Keratinocyte (primary cell): Measurements from ENCODE around the gene C2orf92. TPM values are rescaled to one million over a fixed set of nuclear protein-coding genes. Genes with fewer than 3 reads are reported as not detected.
"Not testable (repeated sequence)": the region's sequence is repeated elsewhere in the genome, so short reads cannot be mapped to it uniquely, and the experiment has no call there.

Source experiments
- DNase-seq: peaks from one replicate; pipeline ENCODE4 v3.0.0-alpha.2; 2011; ENCODE audit warnings: low read depth, missing footprints, low spot score
- FAIRE-seq: peaks from 2 replicates; lab custom pipeline; 2011; peaks lifted over from hg19 to GRCh38; lab: Jason Lieb, UNC
- H2AFZ ChIP-seq: 2 replicates; pipeline ENCODE4 v1.6.0; 2012; ENCODE audit warnings: low read length, control low read depth, inconsistent platforms; ENCODE audit not compliant: control insufficient read depth
- H3K27ac ChIP-seq: 2 replicates; pipeline ENCODE4 v1.5.1; 2011; ENCODE audit warnings: low read length; ENCODE audit not compliant: control insufficient read depth, insufficient read depth
- H3K27me3 ChIP-seq: 3 replicates; pipeline ENCODE4 v1.6.0; 2011; ENCODE audit warnings: low read length; ENCODE audit not compliant: control insufficient read depth, insufficient read depth; ENCODE audit errors: extremely low read depth
- H3K36me3 ChIP-seq, 2 experiments: 2 replicates in 1 of 2; 3 replicates in 1 of 2; pipeline ENCODE4 v1.5.1; 2011; ENCODE audit warnings: low read length in 2 of 2, mild to moderate bottlenecking in 1 of 2; ENCODE audit not compliant: control insufficient read depth in 2 of 2, insufficient read depth in 2 of 2; ENCODE audit errors: extremely low read depth in 1 of 2
- H3K4me1 ChIP-seq: 3 replicates; pipeline ENCODE4 v1.5.1; 2011; ENCODE audit warnings: low read length; ENCODE audit not compliant: control insufficient read depth, insufficient read depth; ENCODE audit errors: extremely low read depth
- H3K4me2 ChIP-seq: 3 replicates; pipeline ENCODE4 v1.6.0; 2011; ENCODE audit warnings: low read depth, low read length; ENCODE audit not compliant: control insufficient read depth, insufficient read depth; ENCODE audit errors: extremely low read depth
- H3K4me3 ChIP-seq, 3 experiments: fragments of 200-600 bp in 1 of 3; sonication (generic) in 1 of 3; 2 replicates in 2 of 3; 3 replicates in 1 of 3; pipeline ENCODE4 v1.5.1; 2011 to 2016; ENCODE audit warnings: low read length in 3 of 3, mild to moderate bottlenecking in 3 of 3, control low read depth in 2 of 3, inconsistent platforms in 1 of 3, low read depth in 1 of 3, mixed read lengths in 1 of 3, mixed run types in 1 of 3, moderate library complexity in 1 of 3; ENCODE audit not compliant: control insufficient read depth in 2 of 3, insufficient read depth in 2 of 3; ENCODE audit errors: extremely low read depth in 1 of 3
- H3K79me2 ChIP-seq: 2 replicates; pipeline ENCODE4 v1.6.0; 2012; ENCODE audit warnings: low read length; ENCODE audit not compliant: control insufficient read depth, insufficient read depth
- H3K9ac ChIP-seq: 3 replicates; pipeline ENCODE4 v1.6.0; 2011; ENCODE audit warnings: low read length; ENCODE audit not compliant: control insufficient read depth, insufficient read depth; ENCODE audit errors: extremely low read depth
- H3K9me1 ChIP-seq: 3 replicates; pipeline ENCODE4 v1.6.0; 2011; ENCODE audit warnings: low read length; ENCODE audit not compliant: control insufficient read depth, insufficient read depth; ENCODE audit errors: extremely low read depth
- H3K9me3 ChIP-seq: 2 replicates; pipeline ENCODE4 v1.5.1; 2012; ENCODE audit warnings: low read depth, low read length; ENCODE audit not compliant: control insufficient read depth
- H4K20me1 ChIP-seq: 3 replicates; pipeline ENCODE4 v1.6.0; 2011; ENCODE audit warnings: low read length; ENCODE audit not compliant: control insufficient read depth, insufficient read depth; ENCODE audit errors: extremely low read depth
- CTCF ChIP-seq, 3 experiments: IDR thresholded peaks in 1 of 3; conservative IDR thresholded peaks in 1 of 3; optimal IDR thresholded peaks in 1 of 3; 2 replicates in 2 of 3; 3 replicates in 1 of 3; pipeline versions ENCODE3 to v1.5.1; 2011; ENCODE audit warnings: low read length in 3 of 3, mild to moderate bottlenecking in 3 of 3, moderate library complexity in 2 of 3, control low read depth in 1 of 3, inconsistent platforms in 1 of 3; ENCODE audit not compliant: insufficient read depth in 2 of 3; ENCODE audit errors: extremely low read depth in 1 of 3
- EZH2 ChIP-seq: IDR thresholded peaks from one replicate; pipeline ENCODE4 v1.6.1; 2012; ENCODE audit warnings: inconsistent platforms, mild to moderate bottlenecking, low read length, moderate library complexity
- dilution Hi-C: fragments of 300-500 bp; cut with MboI; formaldehyde crosslinking; loops from one replicate; pipeline ENCODE4 v1.7.0; 2020; ENCODE audit warnings: low sequenced_read_pairs; ENCODE audit not compliant: extremely low pct_ligation_motif_present
- polyA minus RNA-seq, 3 experiments: library from RNA; depleted of rRNA, polyadenylated mRNA; stranded (reverse); fragments of >200 nt; gene quantifications; 1 replicate in 1 of 3; 2 replicates in 1 of 3; 3 replicates in 1 of 3; pipeline ENCODE4 v1.2.3, GENCODE V29; 2011
- polyA plus RNA-seq, 5 experiments: library from polyadenylated mRNA; depleted of rRNA in 3 of 5; stranded (reverse) in 3 of 5; stranded (forward) in 1 of 5; unstranded in 1 of 5; fragments of >200 nt; gene quantifications; 1 replicate in 1 of 5; 2 replicates in 3 of 5; 3 replicates in 1 of 5; pipeline versions ENCODE4 v1.2.1 to v1.2.3, GENCODE V29; 2011 to 2012; ENCODE audit warnings: missing spikeins in 2 of 5, low read depth in 1 of 5, low replicate concordance in 1 of 5

The C2orf92 gene
- polyA plus RNA-seq (0.66 to 1.7 TPM (median 1.6 TPM) in 3 replicates), polyA minus RNA-seq (1.1 to 1.4 TPM in 2 of 3 replicates, not detected in the other)
- 1.1 TPM for polyA plus RNA-seq (2011; ENCODE audit: low read depth)
- 0.11 and 0.16 TPM in 2 replicates for polyA plus RNA-seq (2011; cell fraction: cytosol; rRNA removed)
- 11.7 and 13.4 TPM in 2 replicates for polyA plus RNA-seq (2011; cell fraction: nucleus; rRNA removed)
- 0.45 and 2.0 TPM in 2 replicates for polyA plus RNA-seq (2012; ENCODE audit: low replicate concordance)
- not detected for polyA minus RNA-seq (2011; cell fraction: cytosol; rRNA and poly(A)+ RNA removed)
- polyA minus RNA-seq (2011; cell fraction: nucleus; rRNA and poly(A)+ RNA removed): 1.8 and 2.0 TPM in 2 replicates

- Histone ChIP-seq H4K20me1 (no peaks in the 10 kb centered on the region), H3K79me2 (no peaks in the 10 kb centered on the region), H3K4me2 (no peak within 1 kb of the TSS), H3K27me3 (no peaks in the 10 kb centered on the region), H3K9ac (no peak within 1 kb of the TSS), H2AFZ (no peak within 1 kb of the TSS), H3K27ac (no peak within 1 kb of the TSS), H3K4me1 (no peaks in the 10 kb centered on the region), H3K9me1 (no peaks in the 10 kb centered on the region), H3K4me3 (no peak within 1 kb of the TSS), H3K9me3 (no peaks in the 10 kb centered on the region), H3K36me3 (no peaks in the 10 kb centered on the region)
- TF ChIP-seq EZH2 (no peak), CTCF (optimal IDR thresholded peaks at IDR 0.05 in 1 of 3, IDR thresholded peaks at IDR 0.05 in 1 of 3, conservative IDR thresholded peaks at IDR 0.05 in 1 of 3; ENCODE audit: extremely low read depth in 1 of 3, insufficient read depth in 2 of 3, low read length in 3 of 3) (no peak)
- FAIRE-seq: no peak
- dilution Hi-C loops: no loop called here
- DNase-seq: no peak
These were observed at the start of gene C2orf92 for GRCh38 chr2:97669448-97669847. TSS of gene C2orf92 (plus strand) at chr2:97669713. CDS start at chr2:97669789, 76 bp downstream.

- dilution Hi-C loops, FAIRE-seq: not testable (repeated sequence)
These were observed 49.0 kb upstream of the C2orf92 start for GRCh38 chr2:97620492-97620891.

GRCh38 chr2:97622976-97623375 lies 46.5 kb upstream of the C2orf92 start:
- H3K4me3 ChIP-seq, H3K27me3 ChIP-seq, H3K4me1 ChIP-seq, DNase-seq, H3K9me1 ChIP-seq, H2AFZ ChIP-seq, dilution Hi-C loops, H3K9me3 ChIP-seq, FAIRE-seq, H3K79me2 ChIP-seq, H3K9ac ChIP-seq, H3K36me3 ChIP-seq, H4K20me1 ChIP-seq, H3K27ac ChIP-seq, H3K4me2 ChIP-seq: not testable (repeated sequence)

More at GRCh38 chr2:97620492-97620891, 49.0 kb upstream of the C2orf92 start:
- not testable (repeated sequence) for H3K27me3 ChIP-seq, H3K4me3 ChIP-seq, H2AFZ ChIP-seq, H3K79me2 ChIP-seq, H3K9me1 ChIP-seq, H4K20me1 ChIP-seq, H3K4me1 ChIP-seq, H3K4me2 ChIP-seq, DNase-seq, H3K9me3 ChIP-seq, H3K27ac ChIP-seq, H3K9ac ChIP-seq, H3K36me3 ChIP-seq

DNA sequence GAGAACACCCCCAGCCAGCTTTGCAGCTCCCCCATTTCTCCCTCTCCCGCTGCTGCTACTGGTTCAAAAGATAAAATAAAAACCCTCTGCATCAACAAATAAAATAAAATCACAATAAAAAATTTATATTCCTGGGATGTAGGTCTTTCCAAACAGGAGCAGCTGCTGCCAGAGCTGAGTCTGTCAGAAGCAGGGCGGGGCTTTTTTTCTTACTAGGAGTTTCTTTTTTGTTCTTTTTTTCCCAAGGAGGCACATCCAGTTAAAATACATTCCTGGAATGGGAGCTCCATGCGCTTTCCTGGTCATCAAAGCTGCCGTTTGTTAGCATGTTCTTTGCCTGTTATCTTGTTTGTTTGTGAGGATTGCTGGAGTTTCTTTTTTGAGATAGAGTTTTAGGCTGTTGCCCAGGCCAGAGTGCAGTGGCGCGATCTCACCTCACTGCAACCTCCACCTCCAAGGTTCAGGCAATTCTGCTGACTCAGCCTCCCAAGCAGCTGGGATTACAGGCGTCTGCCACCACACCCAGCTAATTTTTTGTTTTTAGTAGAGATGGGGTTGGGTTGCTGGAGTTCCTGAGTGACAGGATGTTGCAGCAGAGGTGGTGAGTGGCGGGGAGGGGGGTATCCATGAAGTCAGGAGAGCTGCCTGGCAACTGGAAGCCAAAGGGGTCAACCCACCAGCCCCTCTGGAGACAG lies 44.0 kb upstream of the C2orf92 start:
- FAIRE-seq, H2AFZ ChIP-seq: not testable (repeated sequence)

More for the DNA sequence above, 44.0 kb upstream of the C2orf92 start:
- H3K4me1 ChIP-seq, H3K9me3 ChIP-seq, dilution Hi-C loops, H3K9me1 ChIP-seq, H3K9ac ChIP-seq, H4K20me1 ChIP-seq, H3K4me2 ChIP-seq, H3K79me2 ChIP-seq, DNase-seq, H3K27ac ChIP-seq, H3K4me3 ChIP-seq, H3K36me3 ChIP-seq, H3K27me3 ChIP-seq: not testable (repeated sequence)
